H1 (cell line): ENCODE measurements around the gene ZBTB25. TPM values are rescaled to one million over a fixed set of nuclear protein-coding genes. Genes with fewer than 3 reads are reported as not detected.

Experiments
- MAFK ChIP-seq: IDR thresholded peaks from 2 replicates; pipeline ENCODE4 v1.6.1; 2012; ENCODE audit warnings: low read depth, mild to moderate bottlenecking, improper control_type of control experiment, low read length
- SAP30 ChIP-seq: fragments of 300-600 bp; sonication (generic); IDR thresholded peaks from 2 replicates; pipeline ENCODE4 v1.7.1; 2012; ENCODE audit warnings: low read length, moderate library complexity, mild to moderate bottlenecking, inconsistent platforms; ENCODE audit not compliant: insufficient read depth, insufficient replicate concordance
- SP1 ChIP-seq: IDR thresholded peaks from 2 replicates; pipeline ENCODE4 v1.6.1; 2011; ENCODE audit warnings: low read depth, low read length
- polyA plus RNA-seq, 7 experiments: library from polyadenylated mRNA; depleted of rRNA in 3 of 7; stranded (reverse) in 5 of 7; unstranded in 2 of 7; fragments of >200 nt in 5 of 7; fragments of 200-250 nt in 2 of 7; gene quantifications; 1 replicate in 5 of 7; 2 replicates in 1 of 7; 4 replicates in 1 of 7; pipeline versions ENCODE4 v1.2.1 to v1.2.3, GENCODE V29; 2011 to 2013; ENCODE audit warnings: missing spikeins in 2 of 7, mixed read lengths in 2 of 7
- total RNA-seq: library from RNA; stranded (reverse); fragmentation: NEBNext Ultra II Directional; extraction: Animal tissue kit (Norgen Biotek cat#: 25700); gene quantifications from 2 replicates; pipeline ENCODE4 v1.2.1, GENCODE V29; 2021
- TF ChIP-seq, protein P1 (sequence below): fragments of 300-600 bp; sonication (generic); IDR thresholded peaks from 2 replicates; pipeline ENCODE4 v1.7.1; 2012; ENCODE audit warnings: low read length, moderate library complexity, mild to moderate bottlenecking, inconsistent platforms; ENCODE audit not compliant: insufficient replicate concordance

The ZBTB25 gene
- total and polyA plus RNA-seq, 2 of the 8 experiments (the other 6 are each of a cell fraction or from before 2014, with no cell fraction given), result 5.4 to 11.4 TPM

DNA sequence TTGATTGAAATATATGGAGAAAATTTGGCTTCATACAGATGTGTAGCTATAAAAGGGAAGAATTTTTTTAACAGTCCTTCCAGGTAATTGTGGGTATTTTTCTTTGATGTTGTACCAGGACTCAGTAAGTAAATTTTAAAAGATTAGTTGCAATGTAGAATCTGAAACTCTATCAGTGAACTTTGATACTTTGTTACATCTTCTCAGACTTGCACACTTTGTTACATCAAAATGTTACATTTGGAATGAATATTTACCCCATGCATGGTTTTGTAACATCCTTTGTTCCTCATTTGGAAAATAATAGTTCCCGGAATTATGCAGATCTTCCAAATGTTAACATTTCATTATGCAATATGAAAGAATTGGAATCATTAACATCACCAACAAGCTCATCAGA is 101.7 kb downstream of the ZBTB25 start (continued):
- TF ChIP-seq, protein P1, sequence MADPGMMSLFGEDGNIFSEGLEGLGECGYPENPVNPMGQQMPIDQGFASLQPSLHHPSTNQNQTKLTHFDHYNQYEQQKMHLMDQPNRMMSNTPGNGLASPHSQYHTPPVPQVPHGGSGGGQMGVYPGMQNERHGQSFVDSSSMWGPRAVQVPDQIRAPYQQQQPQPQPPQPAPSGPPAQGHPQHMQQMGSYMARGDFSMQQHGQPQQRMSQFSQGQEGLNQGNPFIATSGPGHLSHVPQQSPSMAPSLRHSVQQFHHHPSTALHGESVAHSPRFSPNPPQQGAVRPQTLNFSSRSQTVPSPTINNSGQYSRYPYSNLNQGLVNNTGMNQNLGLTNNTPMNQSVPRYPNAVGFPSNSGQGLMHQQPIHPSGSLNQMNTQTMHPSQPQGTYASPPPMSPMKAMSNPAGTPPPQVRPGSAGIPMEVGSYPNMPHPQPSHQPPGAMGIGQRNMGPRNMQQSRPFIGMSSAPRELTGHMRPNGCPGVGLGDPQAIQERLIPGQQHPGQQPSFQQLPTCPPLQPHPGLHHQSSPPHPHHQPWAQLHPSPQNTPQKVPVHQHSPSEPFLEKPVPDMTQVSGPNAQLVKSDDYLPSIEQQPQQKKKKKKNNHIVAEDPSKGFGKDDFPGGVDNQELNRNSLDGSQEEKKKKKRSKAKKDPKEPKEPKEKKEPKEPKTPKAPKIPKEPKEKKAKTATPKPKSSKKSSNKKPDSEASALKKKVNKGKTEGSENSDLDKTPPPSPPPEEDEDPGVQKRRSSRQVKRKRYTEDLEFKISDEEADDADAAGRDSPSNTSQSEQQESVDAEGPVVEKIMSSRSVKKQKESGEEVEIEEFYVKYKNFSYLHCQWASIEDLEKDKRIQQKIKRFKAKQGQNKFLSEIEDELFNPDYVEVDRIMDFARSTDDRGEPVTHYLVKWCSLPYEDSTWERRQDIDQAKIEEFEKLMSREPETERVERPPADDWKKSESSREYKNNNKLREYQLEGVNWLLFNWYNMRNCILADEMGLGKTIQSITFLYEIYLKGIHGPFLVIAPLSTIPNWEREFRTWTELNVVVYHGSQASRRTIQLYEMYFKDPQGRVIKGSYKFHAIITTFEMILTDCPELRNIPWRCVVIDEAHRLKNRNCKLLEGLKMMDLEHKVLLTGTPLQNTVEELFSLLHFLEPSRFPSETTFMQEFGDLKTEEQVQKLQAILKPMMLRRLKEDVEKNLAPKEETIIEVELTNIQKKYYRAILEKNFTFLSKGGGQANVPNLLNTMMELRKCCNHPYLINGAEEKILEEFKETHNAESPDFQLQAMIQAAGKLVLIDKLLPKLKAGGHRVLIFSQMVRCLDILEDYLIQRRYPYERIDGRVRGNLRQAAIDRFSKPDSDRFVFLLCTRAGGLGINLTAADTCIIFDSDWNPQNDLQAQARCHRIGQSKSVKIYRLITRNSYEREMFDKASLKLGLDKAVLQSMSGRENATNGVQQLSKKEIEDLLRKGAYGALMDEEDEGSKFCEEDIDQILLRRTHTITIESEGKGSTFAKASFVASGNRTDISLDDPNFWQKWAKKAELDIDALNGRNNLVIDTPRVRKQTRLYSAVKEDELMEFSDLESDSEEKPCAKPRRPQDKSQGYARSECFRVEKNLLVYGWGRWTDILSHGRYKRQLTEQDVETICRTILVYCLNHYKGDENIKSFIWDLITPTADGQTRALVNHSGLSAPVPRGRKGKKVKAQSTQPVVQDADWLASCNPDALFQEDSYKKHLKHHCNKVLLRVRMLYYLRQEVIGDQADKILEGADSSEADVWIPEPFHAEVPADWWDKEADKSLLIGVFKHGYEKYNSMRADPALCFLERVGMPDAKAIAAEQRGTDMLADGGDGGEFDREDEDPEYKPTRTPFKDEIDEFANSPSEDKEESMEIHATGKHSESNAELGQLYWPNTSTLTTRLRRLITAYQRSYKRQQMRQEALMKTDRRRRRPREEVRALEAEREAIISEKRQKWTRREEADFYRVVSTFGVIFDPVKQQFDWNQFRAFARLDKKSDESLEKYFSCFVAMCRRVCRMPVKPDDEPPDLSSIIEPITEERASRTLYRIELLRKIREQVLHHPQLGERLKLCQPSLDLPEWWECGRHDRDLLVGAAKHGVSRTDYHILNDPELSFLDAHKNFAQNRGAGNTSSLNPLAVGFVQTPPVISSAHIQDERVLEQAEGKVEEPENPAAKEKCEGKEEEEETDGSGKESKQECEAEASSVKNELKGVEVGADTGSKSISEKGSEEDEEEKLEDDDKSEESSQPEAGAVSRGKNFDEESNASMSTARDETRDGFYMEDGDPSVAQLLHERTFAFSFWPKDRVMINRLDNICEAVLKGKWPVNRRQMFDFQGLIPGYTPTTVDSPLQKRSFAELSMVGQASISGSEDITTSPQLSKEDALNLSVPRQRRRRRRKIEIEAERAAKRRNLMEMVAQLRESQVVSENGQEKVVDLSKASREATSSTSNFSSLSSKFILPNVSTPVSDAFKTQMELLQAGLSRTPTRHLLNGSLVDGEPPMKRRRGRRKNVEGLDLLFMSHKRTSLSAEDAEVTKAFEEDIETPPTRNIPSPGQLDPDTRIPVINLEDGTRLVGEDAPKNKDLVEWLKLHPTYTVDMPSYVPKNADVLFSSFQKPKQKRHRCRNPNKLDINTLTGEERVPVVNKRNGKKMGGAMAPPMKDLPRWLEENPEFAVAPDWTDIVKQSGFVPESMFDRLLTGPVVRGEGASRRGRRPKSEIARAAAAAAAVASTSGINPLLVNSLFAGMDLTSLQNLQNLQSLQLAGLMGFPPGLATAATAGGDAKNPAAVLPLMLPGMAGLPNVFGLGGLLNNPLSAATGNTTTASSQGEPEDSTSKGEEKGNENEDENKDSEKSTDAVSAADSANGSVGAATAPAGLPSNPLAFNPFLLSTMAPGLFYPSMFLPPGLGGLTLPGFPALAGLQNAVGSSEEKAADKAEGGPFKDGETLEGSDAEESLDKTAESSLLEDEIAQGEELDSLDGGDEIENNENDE, result no peak
- TF ChIP-seq MAFK (no peak), SP1 (no peak), SAP30 (no peak)
